GM21717 (cell line): ENCODE measurements around the gene B9D1.

ENCODE experiments used
- ATAC-seq: cut with Tn5 transposase; IDR thresholded peaks from one replicate; pipeline ENCODE4 v1.9.1; 2021; ENCODE audit warnings: mild to moderate bottlenecking, moderate library complexity; ENCODE audit not compliant: unreplicated experiment

B9D1 gene

GRCh38 chr17:19306160-19307111, 56.1 kb downstream of the B9D1 start:
- ATAC-seq: peak; percentile 60

GRCh38 chr17:19305761-19306159, 56.8 kb downstream of the B9D1 start:
- no peak for ATAC-seq

GRCh38 chr17:19305256-19305655, 57.3 kb downstream of the B9D1 start:
- ATAC-seq: no peak

GRCh38 chr17:19304751-19305150, 57.8 kb downstream of the B9D1 start:
- ATAC-seq: no peak

- ATAC-seq: no peak
These were observed 58.3 kb downstream of the B9D1 start for GRCh38 chr17:19304209-19304608.

- ATAC-seq: no peak
These were observed 59.2 kb downstream of the B9D1 start for GRCh38 chr17:19303367-19303776.

- ATAC-seq: no peak
These were observed 59.7 kb downstream of the B9D1 start for GRCh38 chr17:19302791-19303331.

- ATAC-seq: no peak
These were observed 60.5 kb downstream of the B9D1 start for GRCh38 chr17:19301973-19302372.

GRCh38 chr17:19301274-19301951, 61.1 kb downstream of the B9D1 start:
- ATAC-seq: no peak

- ATAC-seq: no peak
These were observed 62.7 kb downstream of the B9D1 start for GRCh38 chr17:19299866-19300265.

- ATAC-seq: no peak
These were observed 63.2 kb downstream of the B9D1 start for GRCh38 chr17:19299214-19299747.

GRCh38 chr17:19298569-19299213, 63.8 kb downstream of the B9D1 start:
- no peak for ATAC-seq

- ATAC-seq: no peak
These were observed 65.4 kb downstream of the B9D1 start for GRCh38 chr17:19296786-19297778.

- no peak for ATAC-seq
These were observed 66.9 kb downstream of the B9D1 start for GRCh38 chr17:19295473-19296135.

- no peak for ATAC-seq
These were observed 68.1 kb downstream of the B9D1 start for GRCh38 chr17:19294443-19294842.
